Body of pancreas (tissue), 4 donors: ENCODE data around the gene PIP4K2C. TPM values are rescaled to one million over a fixed set of nuclear protein-coding genes. Genes with fewer than 3 reads are reported as not detected.

Experiments used
- ATAC-seq: fragments of 150-250 bp; one replicate; pipeline ENCODE4 v1.9.1; 2016
- DNase-seq, 4 donors: peaks; one replicate each; pipeline ENCODE4 v3.0.0-alpha.2; 2019
- H3K27ac ChIP-seq, 4 donors: fragments of 200-600 bp; sonication (generic); 1 replicate in 3 of 4; 2 replicates in 1 of 4; pipeline versions ENCODE4 v1.5.1 to v1.6.1; 2016 to 2019; ENCODE audit warnings: mild to moderate bottlenecking in 1 of 4, mixed read lengths in 1 of 4, moderate library complexity in 1 of 4
- H3K27me3 ChIP-seq, 2 donors: fragments of 200-600 bp; sonication (generic); one replicate each; pipeline ENCODE4 v1.6.0; 2016; ENCODE audit warnings: mild to moderate bottlenecking in 1 of 2
- H3K36me3 ChIP-seq, 2 donors: fragments of 200-600 bp; sonication (generic); replicated peaks in 1 of 2; 2 replicates each; pipeline ENCODE4 v1.5.1; 2016; ENCODE audit warnings: low read depth in 2 of 2; ENCODE audit not compliant: insufficient read depth in 1 of 2
- H3K4me1 ChIP-seq: fragments of 200-600 bp; sonication (generic); one replicate; pipeline ENCODE4 v1.6.0; 2016
- H3K4me3 ChIP-seq, 2 donors: fragments of 200-600 bp; sonication (generic); 1 replicate in 1 of 2; 2 replicates in 1 of 2; pipeline ENCODE4 v1.5.1; 2016 to 2019
- H3K9me3 ChIP-seq, 3 donors: fragments of 200-600 bp; sonication (generic); 1 replicate in 2 of 3; 2 replicates in 1 of 3; pipeline ENCODE4 v1.5.1; 2016
- POLR2A ChIP-seq, 3 donors: fragments of 450-650 bp; IDR thresholded peaks; one replicate each; pipeline ENCODE4 v1.6.1; 2016; ENCODE audit warnings: antibody characterized with exemption in 3 of 3, mild to moderate bottlenecking in 2 of 3
- WGBS, 2 donors: methylation state at CpG; one replicate each; pipeline ENCODE4 v1.1.5; 2017; 5-methylcytosine and 5-hydroxymethylcytosine counted together
- intact Hi-C: fragments of 100-400 bp; cut with DNase I; formaldehyde crosslinking; loops from one replicate; pipeline ENCODE4 v1.15.1; 2023
- total RNA-seq, 2 donors: library from RNA; depleted of rRNA; stranded (reverse); fragments of >200 nt; gene quantifications; one replicate each; pipeline ENCODE4 v1.1.0, GENCODE V29; 2016
- TF ChIP-seq, protein P1 (sequence below), 7 experiments: fragments of 450-650 bp in 4 of 7; fragments of 200-600 bp in 3 of 7; sonication (generic) in 3 of 7; IDR thresholded peaks; one replicate each; pipeline ENCODE4 v1.5.1; 2016 to 2019; ENCODE audit warnings: antibody characterized with exemption in 7 of 7

The PIP4K2C gene
- total RNA-seq, 2 donors from 2014 or later: 12.2 to 48.0 TPM

- Histone ChIP-seq H3K27ac (no peak overlapping the region), H3K36me3 (no peaks in the 10 kb centered on the region), H3K4me1 (no peaks in the 10 kb centered on the region), H3K9me3 (no peaks in the 10 kb centered on the region), H3K4me3 (no peak overlapping the region), H3K27me3 (no peaks in the 10 kb centered on the region)
- TF ChIP-seq, protein P1, sequence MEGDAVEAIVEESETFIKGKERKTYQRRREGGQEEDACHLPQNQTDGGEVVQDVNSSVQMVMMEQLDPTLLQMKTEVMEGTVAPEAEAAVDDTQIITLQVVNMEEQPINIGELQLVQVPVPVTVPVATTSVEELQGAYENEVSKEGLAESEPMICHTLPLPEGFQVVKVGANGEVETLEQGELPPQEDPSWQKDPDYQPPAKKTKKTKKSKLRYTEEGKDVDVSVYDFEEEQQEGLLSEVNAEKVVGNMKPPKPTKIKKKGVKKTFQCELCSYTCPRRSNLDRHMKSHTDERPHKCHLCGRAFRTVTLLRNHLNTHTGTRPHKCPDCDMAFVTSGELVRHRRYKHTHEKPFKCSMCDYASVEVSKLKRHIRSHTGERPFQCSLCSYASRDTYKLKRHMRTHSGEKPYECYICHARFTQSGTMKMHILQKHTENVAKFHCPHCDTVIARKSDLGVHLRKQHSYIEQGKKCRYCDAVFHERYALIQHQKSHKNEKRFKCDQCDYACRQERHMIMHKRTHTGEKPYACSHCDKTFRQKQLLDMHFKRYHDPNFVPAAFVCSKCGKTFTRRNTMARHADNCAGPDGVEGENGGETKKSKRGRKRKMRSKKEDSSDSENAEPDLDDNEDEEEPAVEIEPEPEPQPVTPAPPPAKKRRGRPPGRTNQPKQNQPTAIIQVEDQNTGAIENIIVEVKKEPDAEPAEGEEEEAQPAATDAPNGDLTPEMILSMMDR (IDR thresholded peaks at IDR 0.05): no peak
- TF ChIP-seq POLR2A (IDR thresholded peaks at IDR 0.05): no peak
- no peak for DNase-seq
- WGBS, 2 donors: 66 to 76% methylated on average over 4 to 12 of the region's 12 CpGs
- ATAC-seq: no peak
- intact Hi-C loops: no loop called here
Measured at GRCh38 chr12:57575771-57576612, 15.0 kb upstream of the PIP4K2C start.

DNA sequence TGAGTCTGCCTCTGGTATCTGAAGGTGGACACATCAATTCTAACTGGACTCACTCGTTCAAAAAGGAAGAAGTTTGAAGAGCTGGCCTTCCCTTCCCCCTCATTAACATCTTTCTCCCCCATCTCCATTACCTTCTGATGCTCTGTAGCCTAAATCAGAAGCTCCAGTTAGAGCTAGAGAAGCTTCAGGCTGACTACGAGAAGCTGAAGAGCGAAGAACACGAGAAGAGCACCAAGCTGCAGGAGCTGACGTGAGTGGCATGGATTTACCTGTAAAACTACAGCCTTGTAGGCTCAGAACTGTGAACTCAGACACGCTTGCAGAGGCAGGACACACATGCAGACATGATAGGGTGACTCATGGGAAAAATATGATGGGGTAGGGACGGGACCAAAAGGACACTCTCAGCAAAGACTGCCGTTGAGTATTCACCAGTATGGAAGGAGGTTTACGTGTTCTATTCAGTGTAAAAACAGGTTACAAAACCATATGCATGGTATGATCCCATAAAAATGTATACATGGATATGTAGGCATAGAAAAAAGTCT lies 14.3 kb upstream of the PIP4K2C start:
- Histone ChIP-seq H3K4me3 (no peak overlapping the region), H3K27ac (no peak overlapping the region), H3K36me3 (no peaks in the 10 kb centered on the region), H3K9me3 (no peaks in the 10 kb centered on the region), H3K4me1 (no peaks in the 10 kb centered on the region), H3K27me3 (no peaks in the 10 kb centered on the region)
- DNase-seq: no peak
- no peak for ATAC-seq
- no peak for TF ChIP-seq POLR2A (IDR thresholded peaks at IDR 0.05)
- TF ChIP-seq, protein P1 (IDR thresholded peaks at IDR 0.05): no peak
- WGBS, 2 donors: 79 to 80% methylated on average over 9 of the region's 9 CpGs
- intact Hi-C loops: no loop called here

DNA sequence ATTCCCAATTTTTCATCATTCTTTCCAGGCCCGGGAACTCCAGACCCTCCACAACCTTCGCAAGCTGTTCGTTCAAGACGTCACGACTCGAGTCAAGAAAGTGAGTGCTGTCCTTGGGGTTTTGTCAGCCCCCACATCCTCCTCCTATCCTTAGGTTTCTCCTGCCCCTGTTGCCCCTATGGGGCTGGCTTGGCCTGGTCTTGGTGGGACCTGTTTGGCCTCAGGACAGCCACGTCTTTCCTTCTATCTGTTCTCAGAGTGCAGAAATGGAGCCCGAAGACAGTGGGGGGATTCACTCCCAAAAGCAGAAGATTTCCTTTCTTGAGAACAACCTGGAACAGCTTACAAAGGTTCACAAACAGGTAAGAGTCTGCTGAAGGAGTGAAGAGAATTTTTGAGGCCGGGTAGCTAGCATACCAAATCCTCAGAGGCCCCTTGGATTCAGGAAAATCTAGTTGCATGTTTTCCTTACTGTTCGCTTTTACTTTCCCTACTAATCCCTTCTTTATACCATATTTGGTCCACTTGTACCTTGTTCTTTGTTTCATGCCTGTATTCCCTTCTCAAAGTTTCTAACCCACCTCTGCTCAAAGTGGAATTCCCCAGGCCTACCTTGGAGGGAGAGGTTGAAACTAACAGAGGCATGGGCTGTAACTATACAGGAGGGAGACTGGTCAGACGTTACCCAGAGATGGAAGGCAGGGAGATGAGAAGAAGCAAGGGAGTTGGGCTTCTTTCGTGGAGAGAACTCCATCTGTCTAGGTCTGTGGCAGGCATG lies 12.8 kb upstream of the PIP4K2C start:
- intact Hi-C loops: no loop called here
- H3K27me3 ChIP-seq: no peaks in the 10 kb centered on the region
- no peak for ATAC-seq
- no peak for DNase-seq
- H3K36me3 ChIP-seq: no peaks in the 10 kb centered on the region
- H3K9me3 ChIP-seq: no peaks in the 10 kb centered on the region
- H3K4me3 ChIP-seq: no peak overlapping the region
- TF ChIP-seq POLR2A (IDR thresholded peaks at IDR 0.05): no peak
- TF ChIP-seq, protein P1 (IDR thresholded peaks at IDR 0.05): no peak
- H3K27ac ChIP-seq: no peak overlapping the region
- H3K4me1 ChIP-seq: no peaks in the 10 kb centered on the region
- WGBS, 2 donors: 79 to 84% methylated on average over 12 of the region's 12 CpGs

GRCh38 chr12:57579011-57579410 lies 12.0 kb upstream of the PIP4K2C start:
- intact Hi-C loops: no loop called here
- WGBS, 2 donors: 82% methylated on average over 2 of the region's 2 CpGs
- no peaks in the 10 kb centered on the region for H3K9me3 ChIP-seq
- H3K27ac ChIP-seq: no peak overlapping the region
- H3K27me3 ChIP-seq: no peaks in the 10 kb centered on the region
- no peak overlapping the region for H3K4me3 ChIP-seq
- no peak for DNase-seq
- ATAC-seq: no peak
- H3K36me3 ChIP-seq: no peaks in the 10 kb centered on the region
- TF ChIP-seq, protein P1 (IDR thresholded peaks at IDR 0.05): no peak
- no peak for TF ChIP-seq POLR2A (IDR thresholded peaks at IDR 0.05)
- no peaks in the 10 kb centered on the region for H3K4me1 ChIP-seq
